ENCODE data around the gene PCDH15.

Gene PCDH15

DNA sequence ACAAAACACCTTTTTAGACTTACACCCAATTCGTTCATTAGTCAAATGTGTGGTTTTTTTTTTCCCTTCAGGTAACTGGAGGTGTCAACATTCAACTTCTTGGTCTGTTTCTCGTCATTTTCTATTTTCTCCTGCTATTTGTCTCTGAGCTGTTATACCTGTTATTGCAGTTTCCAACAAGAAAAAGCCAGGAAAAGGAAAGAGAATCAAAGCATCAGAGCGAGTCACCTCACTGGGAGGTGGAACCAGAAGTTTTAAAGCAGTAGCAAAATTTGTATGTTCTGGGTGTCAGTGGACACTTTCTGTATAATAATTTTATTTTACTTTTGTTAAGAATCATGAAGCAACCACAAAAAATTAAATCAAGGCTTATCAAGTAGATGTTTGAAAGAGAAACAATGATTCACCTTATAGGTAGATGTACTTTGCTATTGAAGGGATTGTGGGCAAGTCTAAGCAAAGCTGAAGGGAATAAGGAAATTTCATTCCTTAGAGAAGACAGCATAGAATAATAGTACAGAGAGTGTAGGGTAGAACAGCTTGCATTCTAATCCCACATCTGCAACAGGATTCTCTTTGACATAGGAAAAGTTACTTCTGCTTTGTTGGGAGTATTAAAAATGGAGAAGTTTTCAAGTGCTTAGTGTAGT is 675.8 kb downstream of the PCDH15 start:
- DNase-seq (ENCODE audit: low read depth), result no peak

GRCh38 chr10:54124209-54124885 is 676.7 kb downstream of the PCDH15 start:
- DNase-seq (ENCODE audit: low read depth), result no peak

- DNase-seq (ENCODE audit: low read depth), result no peak
Measured at GRCh38 chr10:54120806-54121205, 680.2 kb downstream of the PCDH15 start.

DNA sequence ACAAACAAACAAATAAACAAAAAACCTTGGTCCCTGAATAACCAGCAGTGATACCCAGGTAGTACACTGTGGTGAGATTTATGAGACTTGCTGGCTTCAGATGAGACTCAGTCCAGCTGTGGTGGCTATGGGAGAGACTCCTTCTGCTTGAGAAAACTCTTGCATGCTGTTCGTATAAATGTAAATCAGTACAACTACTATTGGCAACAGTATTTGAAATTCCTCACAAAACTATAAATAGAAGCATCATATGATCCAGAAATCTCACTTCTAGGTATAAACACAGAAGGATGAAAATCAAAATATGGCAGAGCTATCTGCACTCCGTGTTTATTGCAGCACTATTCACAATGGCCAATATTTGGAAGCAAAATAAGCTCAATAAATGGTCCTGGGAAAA is 692.1 kb downstream of the PCDH15 start:
- no peak for DNase-seq (ENCODE audit: low read depth)

GRCh38 chr10:54096892-54097291 is 704.1 kb downstream of the PCDH15 start:
- DNase-seq (ENCODE audit: low read depth), result no peak

GRCh38 chr10:54094321-54094720 is 706.7 kb downstream of the PCDH15 start:
- no peak for DNase-seq (ENCODE audit: low read depth)

DNA sequence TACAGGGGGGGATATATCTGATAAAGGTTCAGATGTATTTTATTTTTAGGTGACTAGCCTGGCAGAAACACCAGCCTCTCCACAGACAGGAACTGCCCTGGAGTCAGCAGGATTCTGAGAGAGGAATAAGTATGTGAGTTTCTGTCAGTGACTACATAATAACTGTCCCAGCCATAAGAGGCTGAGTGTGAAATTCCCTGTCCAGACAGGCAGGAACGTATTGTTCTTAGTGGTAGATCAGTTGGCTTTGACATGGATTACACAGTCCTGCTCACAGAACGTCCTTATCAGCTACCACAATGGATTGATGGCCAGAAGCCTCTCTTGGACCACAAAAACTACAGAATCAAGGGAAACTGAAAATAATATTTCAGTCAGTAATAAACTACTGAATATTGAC is 709.8 kb downstream of the PCDH15 start:
- no peak for DNase-seq (ENCODE audit: low read depth)

- no peak for DNase-seq (ENCODE audit: low read depth)
Measured at GRCh38 chr10:54081950-54082349, 719.1 kb downstream of the PCDH15 start.

- DNase-seq (ENCODE audit: low read depth), result no peak
Measured at GRCh38 chr10:54067361-54067760, 733.7 kb downstream of the PCDH15 start.

- no peak for DNase-seq (ENCODE audit: low read depth)
Measured at GRCh38 chr10:54066646-54067045, 734.4 kb downstream of the PCDH15 start.

- DNase-seq (ENCODE audit: low read depth), result no peak
Measured at GRCh38 chr10:54065106-54065505, 735.9 kb downstream of the PCDH15 start.

DNA sequence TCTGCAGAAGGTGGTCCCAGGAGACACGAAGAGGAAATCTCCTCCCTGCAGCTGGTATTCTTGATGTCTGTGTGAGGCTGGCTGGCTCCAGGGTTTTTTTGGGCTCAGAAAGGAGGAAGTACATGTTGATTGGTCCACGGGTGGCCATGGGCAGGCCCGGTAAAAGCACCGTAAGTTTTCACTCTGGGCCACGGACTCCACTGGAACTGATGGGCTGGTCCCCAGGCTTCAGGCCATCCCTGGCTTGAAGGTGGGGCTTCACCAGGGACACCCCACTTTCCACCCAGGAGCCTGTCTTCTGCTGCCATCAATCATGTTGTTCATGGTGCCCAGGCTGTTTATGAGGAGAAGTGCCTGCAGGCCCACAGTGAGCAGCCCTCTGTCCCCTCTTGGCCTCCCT is 736.8 kb downstream of the PCDH15 start:
- DNase-seq (ENCODE audit: low read depth), result no peak

DNA sequence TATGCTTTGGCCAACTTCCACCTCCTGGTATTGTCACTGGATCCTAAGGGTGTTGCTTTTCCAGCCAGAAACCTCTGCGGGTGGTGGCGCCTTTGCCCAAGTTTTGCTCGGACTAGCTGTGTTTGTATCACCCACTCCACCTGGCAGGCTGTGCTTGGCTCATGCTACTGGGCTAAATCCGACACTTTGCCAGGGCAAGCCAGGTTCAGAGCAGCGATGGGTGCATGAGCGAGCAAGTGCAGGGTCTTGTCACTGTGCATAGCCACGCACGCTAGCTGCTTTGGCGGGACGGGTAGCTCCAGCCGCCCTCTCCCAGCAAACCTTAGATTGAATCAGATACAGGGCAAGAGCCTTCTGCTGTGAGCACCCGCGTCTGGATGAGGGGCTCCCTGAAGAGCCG is 737.5 kb downstream of the PCDH15 start:
- DNase-seq (ENCODE audit: low read depth), result no peak

DNA sequence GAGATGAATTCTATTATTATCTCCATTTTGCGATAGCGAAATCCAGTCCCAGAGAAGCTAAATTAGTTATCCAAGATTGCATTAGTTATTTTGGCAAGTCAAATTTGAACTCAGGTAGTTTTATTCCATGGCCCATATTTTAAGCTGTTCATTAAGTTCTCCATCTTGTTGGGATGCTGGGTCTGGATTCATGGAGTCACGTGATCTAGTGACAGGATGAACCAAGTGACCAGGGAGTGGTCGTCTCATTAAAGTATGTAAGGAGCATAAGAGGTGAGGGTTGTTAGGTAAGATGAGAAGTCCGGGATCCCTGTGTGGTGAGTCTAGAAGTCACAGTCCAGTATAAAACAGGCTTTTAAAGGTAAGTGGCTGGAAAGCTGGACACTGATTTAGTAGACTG is 740.5 kb downstream of the PCDH15 start:
- DNase-seq (ENCODE audit: low read depth), result no peak

- DNase-seq (ENCODE audit: low read depth), result no peak
Measured at GRCh38 chr10:54057357-54057756, 743.7 kb downstream of the PCDH15 start.

DNA sequence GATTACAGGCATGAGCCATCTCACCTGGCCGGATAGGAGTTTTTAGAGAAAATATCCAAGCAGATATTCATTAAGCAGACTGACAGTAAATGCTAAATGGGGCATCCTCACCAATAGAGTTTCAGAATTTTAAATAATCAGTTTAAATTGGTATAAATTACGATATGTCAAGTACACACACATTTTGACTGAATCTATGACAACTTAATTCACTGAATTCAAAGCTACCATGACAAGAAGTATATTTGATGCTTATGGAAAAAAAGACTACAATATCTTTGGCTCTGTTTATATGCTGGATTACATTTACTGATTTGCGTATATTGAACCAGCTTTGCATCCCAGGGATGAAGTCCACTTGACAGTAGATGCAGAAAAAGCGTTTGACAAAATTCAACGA is 774.7 kb downstream of the PCDH15 start:
- DNase-seq (ENCODE audit: low read depth), result no peak

- no peak for DNase-seq (ENCODE audit: low read depth)
Measured at GRCh38 chr10:54011117-54011516, 789.9 kb downstream of the PCDH15 start.

DNA sequence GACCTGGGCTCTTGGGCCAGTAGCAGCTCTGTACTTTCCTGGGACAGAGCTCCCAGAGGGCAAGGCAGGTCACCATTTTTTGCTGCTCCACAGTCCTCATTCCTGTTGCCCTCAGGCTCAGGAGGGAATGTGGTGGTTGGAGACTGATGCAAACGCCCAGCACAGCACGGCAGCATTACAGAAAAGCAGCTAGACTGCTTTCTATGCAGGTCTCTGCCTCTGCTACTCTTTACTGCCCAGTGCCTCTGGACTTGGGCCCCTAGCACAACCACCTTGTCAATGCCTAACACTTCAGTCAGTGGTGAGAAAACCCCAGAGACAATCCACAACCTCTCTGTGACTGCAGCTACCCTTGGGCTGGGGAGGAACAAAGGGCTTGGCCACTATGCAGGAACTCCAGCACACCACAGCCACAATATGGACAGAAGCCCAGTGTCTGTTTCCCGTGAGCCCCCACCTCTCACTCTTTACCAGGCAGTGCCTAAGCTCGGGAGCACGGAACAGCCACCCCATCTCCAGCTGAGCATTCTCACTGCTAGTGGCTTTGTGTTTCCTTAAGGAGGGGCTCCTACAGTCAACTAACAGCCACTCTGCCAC is 790.6 kb downstream of the PCDH15 start:
- no peak for DNase-seq (ENCODE audit: low read depth)

GRCh38 chr10:54009672-54010071 is 791.4 kb downstream of the PCDH15 start:
- DNase-seq (ENCODE audit: low read depth), result no peak

DNA sequence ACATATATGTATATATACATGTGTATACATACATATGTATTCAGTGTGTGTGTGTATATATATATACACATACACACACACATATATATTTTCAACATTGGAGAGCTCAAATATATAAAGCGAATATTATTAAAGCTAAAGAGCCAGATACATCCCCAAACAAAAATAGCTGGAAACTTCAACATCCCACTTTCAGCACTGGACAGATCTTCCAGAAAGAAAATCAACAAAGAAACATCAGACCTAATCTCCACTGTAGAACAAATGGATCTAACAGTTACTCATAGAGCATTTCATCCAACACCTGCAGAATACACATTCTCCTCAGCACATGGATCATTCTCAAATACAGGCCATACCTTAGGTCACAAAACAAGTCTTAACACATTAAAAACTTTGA is 799.0 kb downstream of the PCDH15 start:
- no peak for DNase-seq (ENCODE audit: low read depth)

GRCh38 chr10:53997953-53998352 is 803.1 kb downstream of the PCDH15 start:
- DNase-seq (ENCODE audit: low read depth), result no peak

- DNase-seq (ENCODE audit: low read depth), result no peak
Measured at GRCh38 chr10:53990799-53991238, 810.2 kb downstream of the PCDH15 start.

- no peak for DNase-seq (ENCODE audit: low read depth)
Measured at GRCh38 chr10:53983431-53983830, 817.6 kb downstream of the PCDH15 start.

GRCh38 chr10:53980210-53980609 is 820.8 kb downstream of the PCDH15 start:
- no peak for DNase-seq (ENCODE audit: low read depth)

Measured in GM04504 (cell line).